GM19467 (cell line): Measurements from ENCODE around the gene TMEM30B.
A peak's percentile ranks its signal among the peaks of the same experiment; 100 is the strongest.
"Not testable (repeated sequence)": the region's sequence is repeated elsewhere in the genome, so short reads cannot be mapped to it uniquely, and the experiment has no call there.

Experiments
- ATAC-seq: cut with Tn5 transposase; IDR thresholded peaks from one replicate; pipeline ENCODE4 v1.9.1; 2021; ENCODE audit warnings: mild to moderate bottlenecking, moderate library complexity; ENCODE audit not compliant: unreplicated experiment

The TMEM30B gene, protein sequence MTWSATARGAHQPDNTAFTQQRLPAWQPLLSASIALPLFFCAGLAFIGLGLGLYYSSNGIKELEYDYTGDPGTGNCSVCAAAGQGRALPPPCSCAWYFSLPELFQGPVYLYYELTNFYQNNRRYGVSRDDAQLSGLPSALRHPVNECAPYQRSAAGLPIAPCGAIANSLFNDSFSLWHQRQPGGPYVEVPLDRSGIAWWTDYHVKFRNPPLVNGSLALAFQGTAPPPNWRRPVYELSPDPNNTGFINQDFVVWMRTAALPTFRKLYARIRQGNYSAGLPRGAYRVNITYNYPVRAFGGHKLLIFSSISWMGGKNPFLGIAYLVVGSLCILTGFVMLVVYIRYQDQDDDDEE

GRCh38 chr14:61281186-61281947 is at the start of gene TMEM30B:
TMEM30B (minus strand) TSS chr14:61281338; CDS start chr14:61281147, 191 bp downstream.
- ATAC-seq: no peak

DNA sequence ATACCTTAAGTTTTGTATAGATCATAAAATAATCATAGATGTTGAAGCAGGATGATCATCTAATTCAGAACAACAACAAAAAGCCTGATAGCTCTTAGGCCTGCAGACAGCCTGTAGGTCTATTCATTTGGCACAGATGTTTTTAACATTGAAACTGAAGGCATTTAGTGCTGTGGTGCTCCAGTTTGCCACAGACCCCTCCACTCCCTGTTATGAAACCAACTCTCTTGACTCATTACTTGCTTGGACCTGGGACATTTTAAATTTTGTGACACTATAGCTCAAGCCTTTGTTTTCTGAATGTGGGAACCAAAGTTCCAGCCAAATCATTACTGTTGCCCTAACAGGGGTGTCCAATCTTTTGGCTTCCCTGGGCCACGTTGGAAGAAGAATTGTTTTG is 49.4 kb upstream of the TMEM30B start:
- no peak for ATAC-seq

GRCh38 chr14:61329478-61330051 is 48.4 kb upstream of the TMEM30B start:
- ATAC-seq: no peak

DNA sequence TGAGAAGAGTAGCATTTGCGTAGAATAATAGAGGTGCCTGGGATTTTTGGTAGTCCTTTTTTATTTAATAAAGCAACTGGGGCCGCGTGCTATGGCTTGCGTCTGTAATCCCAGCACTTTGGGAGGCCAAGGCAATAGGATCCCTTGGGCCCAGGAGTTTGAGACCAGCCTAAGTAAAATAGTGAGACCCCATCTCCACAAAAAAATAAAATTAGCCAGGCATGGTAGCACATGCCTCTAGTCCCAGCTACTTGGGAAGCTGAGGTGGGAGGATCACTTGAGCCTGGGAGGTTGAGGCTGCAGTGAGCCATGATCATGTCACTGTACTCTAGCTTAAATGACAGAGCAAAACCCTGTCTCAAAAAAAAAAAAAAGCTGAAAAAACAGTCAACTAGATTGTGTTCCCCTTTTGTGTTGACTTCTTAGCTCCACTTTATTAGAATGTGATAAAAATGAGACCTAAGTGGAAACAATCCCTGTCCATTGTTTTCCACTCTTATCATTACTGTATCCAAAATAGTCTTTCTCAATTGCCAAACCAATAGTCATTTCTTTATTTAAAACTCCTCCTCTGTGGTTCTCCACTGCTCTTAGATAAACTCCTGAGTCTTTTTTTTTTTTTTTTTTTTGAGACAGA is 47.6 kb upstream of the TMEM30B start:
- no peak for ATAC-seq

- ATAC-seq: no peak
Measured at GRCh38 chr14:61326847-61327246, 45.7 kb upstream of the TMEM30B start.

DNA sequence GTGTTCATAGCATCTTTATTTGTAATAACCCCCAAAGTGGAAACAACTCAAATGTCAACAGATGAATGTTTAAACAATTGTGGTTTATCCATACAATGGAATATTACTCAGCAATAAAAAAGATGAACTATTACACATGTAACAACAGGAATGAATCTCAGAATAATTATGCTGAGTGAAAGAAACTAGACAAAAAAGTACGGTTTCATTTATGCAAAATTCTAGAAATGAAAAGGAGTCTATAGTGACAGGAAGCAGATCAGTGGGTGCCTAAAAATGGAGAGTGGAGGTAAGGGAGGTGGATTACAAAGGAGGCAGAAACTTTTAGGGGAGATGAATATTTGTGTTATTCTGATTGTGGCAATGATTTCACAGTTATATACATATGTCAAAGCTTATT is 45.0 kb upstream of the TMEM30B start:
- no peak for ATAC-seq

GRCh38 chr14:61325166-61325565 is 44.0 kb upstream of the TMEM30B start:
- no peak for ATAC-seq

DNA sequence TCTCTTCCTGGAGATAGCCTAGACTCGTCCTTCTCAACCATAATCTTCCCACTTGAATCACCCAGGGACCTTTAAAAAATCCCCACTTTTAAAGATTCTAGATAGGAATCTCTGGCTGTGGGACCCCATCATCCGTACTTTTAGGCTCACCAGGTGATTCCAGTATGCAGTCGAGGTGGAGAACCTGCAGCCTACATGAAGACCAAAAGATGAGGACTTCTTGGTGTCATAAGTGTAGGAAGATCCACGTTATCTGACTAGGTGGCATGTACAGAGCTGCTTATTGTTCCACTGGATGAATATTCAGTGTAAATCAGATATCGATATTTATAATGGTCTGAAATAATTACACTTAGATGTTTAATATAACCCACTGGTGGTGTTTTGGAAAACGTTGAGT is 42.8 kb upstream of the TMEM30B start:
- ATAC-seq: no peak

GRCh38 chr14:61322799-61323290 is 41.7 kb upstream of the TMEM30B start:
- no peak for ATAC-seq

GRCh38 chr14:61322011-61322798 is 41.1 kb upstream of the TMEM30B start:
- no peak for ATAC-seq

DNA sequence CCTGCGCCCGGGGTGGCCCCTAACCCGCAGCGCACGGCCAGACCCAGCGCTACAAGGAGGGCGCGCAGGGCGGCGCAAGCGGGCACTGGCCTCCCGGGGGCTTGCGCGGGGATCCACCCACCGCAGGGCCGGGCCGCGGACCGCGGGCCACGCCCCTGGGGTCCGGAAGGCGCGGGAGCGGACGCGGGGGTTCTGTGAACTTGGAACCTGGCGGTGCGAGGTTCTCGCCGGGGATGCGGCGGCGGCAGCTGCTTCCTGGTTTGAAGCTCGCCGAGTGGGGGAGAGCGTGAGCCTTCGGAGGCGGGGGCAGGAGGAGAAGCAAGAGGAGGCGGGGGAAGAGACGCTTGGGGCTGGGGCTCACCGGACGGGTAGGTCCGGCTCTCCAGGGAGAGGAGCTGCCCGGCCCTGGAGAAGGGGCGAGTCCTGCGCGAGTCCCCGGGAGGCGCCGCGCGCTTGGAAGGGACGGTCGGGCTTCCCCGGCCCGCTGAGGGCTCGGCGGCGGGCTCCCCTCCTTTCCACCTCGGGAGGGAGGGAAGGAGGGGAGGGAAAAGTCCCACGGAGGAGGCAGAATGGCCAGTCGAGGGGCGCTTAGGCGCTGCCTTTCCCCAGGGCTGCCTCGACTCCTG is 40.4 kb upstream of the TMEM30B start, which contains the start of gene PRKCH:
Gene PRKCH, plus strand, starts transcription at position 195 of the 626 bp plus-strand sequence. CDS start 523 bp downstream, outside the sequence.
- ATAC-seq: peak; percentile 70

- no peak for ATAC-seq
Measured at GRCh38 chr14:61320806-61321384, 39.8 kb upstream of the TMEM30B start.

- ATAC-seq: not testable (repeated sequence)
Measured at GRCh38 chr14:61320170-61320569, 39.0 kb upstream of the TMEM30B start.

- ATAC-seq: no peak
Measured at GRCh38 chr14:61319706-61320105, 38.6 kb upstream of the TMEM30B start.

GRCh38 chr14:61319086-61319485 is 37.9 kb upstream of the TMEM30B start:
- no peak for ATAC-seq

DNA sequence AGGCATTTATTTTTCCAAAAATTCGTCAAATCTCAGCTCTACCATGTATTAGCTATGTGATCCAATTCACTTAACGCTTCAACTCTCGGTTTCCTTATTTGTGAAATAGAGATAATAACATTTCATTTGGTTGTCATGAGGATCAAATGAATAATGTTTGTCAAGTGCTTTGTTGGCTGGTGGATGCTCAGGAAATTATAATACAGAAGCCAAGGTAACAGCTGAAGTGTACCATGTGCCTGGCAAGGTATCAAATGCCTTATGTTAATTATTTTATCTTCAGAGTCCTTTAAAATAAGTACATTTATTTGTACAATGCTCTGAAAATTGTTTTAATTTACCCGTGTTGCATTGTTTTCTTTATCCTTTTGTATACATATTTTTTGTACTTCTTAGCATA is 34.2 kb upstream of the TMEM30B start:
- no peak for ATAC-seq

DNA sequence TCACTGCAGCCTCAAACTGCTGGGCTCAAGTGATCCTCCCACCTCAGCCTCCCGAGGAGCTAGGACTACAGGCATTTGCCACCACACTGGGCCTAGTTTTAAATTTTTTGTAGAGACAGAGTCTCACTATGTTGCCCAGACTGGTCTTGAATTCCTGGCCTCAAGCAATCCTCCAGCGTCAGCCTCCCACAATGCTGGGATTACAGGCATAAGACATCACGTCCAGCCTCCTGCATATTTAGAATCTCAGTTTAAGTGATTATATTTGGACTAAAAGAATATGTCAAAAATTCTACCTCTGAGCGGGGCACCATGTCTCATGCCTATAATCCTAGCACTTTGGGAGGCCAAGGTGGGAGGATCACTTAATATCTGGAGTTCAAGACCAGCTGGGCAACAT is 27.6 kb upstream of the TMEM30B start:
- not testable (repeated sequence) for ATAC-seq

- ATAC-seq: no peak
Measured at GRCh38 chr14:61308198-61308597, 27.1 kb upstream of the TMEM30B start.

DNA sequence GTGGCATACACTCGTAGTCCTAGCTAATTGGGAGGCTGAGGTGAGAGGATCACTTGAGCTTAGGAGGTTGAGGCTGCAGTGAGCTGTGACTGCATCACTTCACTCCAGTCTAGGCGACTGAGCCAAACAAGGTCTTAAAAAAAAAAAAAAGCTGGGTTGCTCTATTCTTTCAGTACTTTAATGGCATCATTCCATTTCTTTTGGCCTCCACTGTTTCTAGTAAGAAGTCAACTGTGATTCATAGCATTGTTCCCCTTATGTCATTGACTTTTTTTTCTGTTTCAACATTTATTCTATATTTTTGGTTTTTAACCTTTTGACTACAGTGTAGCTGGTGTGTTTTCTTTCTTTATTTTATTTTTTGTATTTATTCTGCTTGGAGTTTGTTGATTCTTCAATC is 23.6 kb upstream of the TMEM30B start:
- no peak for ATAC-seq
